Hematopoietic multipotent progenitor cell (in vitro differentiated cells): ENCODE results near the gene SEMA3A. TPM values are rescaled to one million over a fixed set of nuclear protein-coding genes. Genes with fewer than 3 reads are reported as not detected.

Source experiments
- DNase-seq, 3 donors: peaks; one replicate each; pipeline ENCODE4 v3.0.0-alpha.2; 2011 to 2015; ENCODE audit warnings: low read depth in 2 of 3, low spot score in 2 of 3
- total RNA-seq: library from RNA; depleted of rRNA; stranded (reverse); fragments of >200 nt; gene quantifications from one replicate; pipeline ENCODE4 v1.2.3, GENCODE V29; 2012

The SEMA3A gene
- total RNA-seq, 1 donor = under 0.01 TPM

DNA sequence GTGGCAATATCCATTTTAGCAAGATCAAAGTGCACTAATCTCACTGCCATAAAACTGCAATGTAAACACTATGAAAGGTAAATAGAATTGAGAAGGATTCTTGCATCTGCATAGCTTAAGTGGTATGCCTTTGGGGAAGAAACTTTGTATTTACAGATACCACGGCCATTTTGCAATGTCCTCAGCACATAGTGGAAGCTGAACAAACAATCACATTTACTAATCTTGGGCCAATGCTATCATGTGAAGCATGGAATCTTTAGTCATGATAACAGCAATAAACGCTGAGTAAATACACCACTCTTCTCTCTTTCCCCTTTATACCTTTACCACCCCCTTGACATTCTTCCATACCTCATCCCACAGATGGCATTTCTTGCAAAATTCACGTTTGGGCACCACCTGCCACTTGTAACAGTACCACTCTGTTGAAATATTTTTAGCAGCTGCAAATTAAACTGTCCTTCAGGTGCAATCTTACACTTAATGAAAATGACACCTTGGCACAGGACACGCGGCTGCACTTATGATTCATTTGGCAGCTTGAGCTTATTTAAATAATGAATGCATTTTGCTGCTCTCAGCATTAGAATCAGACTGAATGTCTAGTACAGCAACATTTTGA is 171.8 kb downstream of the SEMA3A start:
- no peak for DNase-seq

- no peak for DNase-seq
Observed at GRCh38 chr7:84022009-84022408, 172.6 kb downstream of the SEMA3A start.

DNA sequence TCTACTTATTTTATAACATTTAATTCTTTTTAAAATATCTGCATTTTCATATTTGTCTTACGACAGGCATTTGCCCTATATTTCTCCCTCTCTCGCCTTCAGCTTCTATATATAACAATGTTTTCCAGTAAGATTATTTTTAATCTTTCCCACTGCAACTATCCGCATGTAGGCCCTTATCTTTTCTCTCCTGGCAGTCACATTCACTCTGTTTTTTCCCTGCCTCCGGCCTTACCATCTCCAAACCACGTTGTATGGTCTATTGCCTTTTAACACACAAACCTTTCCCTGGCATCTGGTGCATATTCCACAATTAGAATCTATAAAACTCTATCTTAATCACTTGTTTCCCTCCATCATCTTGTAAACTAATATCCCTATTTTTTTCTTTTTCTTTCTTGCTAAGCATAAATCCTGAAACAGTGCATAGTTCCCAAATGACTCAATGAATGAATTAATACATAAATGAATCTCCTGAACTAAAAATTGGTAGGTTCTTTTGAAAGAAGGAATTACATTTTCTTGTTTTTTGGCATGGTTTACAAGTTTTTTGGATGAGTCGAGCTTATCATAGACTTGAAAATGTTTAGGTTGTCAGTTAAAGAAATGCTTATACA is 173.2 kb downstream of the SEMA3A start:
- DNase-seq = no peak

DNA sequence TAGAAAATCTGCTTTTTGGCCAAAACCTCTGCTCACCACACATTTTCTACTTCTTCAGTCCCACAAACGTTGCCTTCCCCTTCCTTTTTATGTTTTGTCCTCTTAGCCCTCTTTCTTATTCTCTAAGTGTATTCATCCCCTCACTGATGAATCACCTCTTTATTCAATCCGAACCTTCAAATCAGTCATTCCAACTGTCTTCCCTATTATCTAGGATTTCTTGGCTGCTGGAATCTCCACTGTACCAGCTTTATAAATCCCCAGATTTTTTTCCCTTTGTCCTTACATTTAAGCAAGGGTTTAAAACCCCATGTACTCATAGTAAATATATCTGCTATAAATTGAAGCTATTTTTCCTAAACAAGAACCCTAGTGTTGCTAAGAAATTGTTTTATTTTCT is 176.9 kb downstream of the SEMA3A start:
- DNase-seq = no peak

- no peak for DNase-seq
Observed at GRCh38 chr7:84013616-84014240, 180.9 kb downstream of the SEMA3A start.

- DNase-seq = no peak
Observed at GRCh38 chr7:84009782-84010181, 184.8 kb downstream of the SEMA3A start.

- no peak for DNase-seq
Observed at GRCh38 chr7:84009051-84009450, 185.5 kb downstream of the SEMA3A start.

GRCh38 chr7:84003191-84003590 is 191.4 kb downstream of the SEMA3A start:
- DNase-seq = no peak

DNA sequence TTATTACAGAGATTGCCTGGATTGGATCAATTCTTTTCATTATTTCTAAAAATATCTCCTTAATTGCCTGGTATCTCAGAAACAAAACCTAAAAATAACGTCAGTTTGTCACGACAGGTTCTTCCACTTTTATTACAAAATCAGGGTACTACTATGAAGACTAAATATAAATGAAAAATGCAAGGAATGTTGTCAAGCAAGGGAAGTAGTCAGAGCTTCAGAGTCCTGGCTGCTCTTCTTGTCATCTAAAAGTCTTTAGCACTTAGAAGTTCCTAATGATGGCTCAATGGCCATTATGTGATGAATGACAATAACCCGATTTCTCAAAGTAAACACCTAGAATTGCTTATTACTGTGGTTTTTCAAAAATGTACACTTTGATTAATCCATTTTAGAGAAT is 192.2 kb downstream of the SEMA3A start:
- no peak for DNase-seq

DNA sequence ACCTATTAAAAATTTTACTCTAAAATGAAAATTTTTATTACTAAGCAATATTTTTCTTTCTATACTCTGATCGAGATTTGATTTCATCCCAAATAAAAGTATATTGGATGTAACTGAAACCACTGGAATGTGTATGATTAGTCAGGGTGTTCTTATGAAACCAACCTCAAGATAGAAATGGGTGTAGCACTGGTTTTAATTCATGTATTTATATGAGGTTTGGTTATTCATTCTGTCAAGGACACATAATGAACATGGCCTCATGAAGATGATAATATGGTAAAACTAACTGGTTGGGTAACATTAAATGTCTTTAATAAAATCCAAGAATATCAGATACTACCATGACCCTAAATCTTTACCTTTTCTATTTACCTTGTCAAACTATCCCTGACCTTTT is 197.7 kb downstream of the SEMA3A start:
- DNase-seq = no peak

GRCh38 chr7:83987764-83988163 is 206.8 kb downstream of the SEMA3A start:
- no peak for DNase-seq

- no peak for DNase-seq
Observed at GRCh38 chr7:83985821-83986220, 208.8 kb downstream of the SEMA3A start.

DNA sequence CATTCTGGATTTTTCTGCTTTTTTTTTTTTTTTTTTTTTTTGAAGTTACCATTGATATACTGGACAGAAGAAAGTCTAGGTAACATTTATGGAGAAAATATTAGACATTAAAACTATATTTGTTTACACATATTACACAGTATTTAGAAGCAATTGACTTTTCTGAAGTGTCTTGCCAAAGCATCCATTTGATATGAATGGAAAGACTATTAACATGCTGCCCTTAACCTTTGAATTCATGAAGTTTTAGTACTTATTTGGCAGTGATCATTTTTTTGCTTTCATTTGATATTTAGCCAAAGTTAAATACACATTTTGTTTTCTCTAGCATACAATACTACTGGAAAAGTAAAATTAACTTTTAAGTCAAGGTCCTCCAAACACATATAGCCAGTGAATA is 210.0 kb downstream of the SEMA3A start:
- DNase-seq = no peak

DNA sequence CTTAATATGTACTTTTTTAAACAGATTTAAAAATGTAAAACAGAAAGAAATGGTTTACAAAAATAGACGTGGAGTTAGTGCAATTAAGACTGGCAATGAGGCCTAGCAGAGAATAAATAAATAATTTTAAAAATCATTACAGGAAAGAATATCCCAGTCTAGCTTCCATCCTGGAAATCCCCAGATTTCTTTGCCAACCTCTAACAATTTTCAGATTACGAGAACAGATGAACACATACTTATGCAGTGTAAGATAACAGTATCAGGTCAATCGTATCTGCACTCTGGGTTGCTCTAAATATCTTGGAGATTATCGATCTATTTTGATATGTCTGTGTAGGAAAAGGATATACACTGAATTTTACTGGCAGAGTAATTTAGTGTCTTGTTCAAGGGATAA is 210.5 kb downstream of the SEMA3A start:
- DNase-seq = no peak

DNA sequence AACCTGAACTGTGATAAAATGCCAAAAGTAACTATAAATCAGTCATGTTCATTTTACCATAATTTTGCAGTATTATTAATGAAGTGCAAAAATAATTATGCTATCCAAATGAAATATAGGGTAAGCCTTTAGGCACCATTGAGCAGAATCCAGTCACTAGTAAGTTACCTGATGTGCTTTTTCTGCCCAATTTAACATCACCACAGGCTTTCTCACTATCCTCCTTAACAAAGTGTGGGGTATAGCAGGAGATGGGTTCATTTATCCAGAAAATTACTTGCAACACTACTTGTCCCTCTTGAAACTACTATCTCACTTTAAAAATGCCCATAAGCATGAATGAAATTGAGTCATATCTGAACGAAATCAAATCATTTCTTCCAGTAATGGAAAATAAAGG is 211.0 kb downstream of the SEMA3A start:
- DNase-seq = no peak

DNA sequence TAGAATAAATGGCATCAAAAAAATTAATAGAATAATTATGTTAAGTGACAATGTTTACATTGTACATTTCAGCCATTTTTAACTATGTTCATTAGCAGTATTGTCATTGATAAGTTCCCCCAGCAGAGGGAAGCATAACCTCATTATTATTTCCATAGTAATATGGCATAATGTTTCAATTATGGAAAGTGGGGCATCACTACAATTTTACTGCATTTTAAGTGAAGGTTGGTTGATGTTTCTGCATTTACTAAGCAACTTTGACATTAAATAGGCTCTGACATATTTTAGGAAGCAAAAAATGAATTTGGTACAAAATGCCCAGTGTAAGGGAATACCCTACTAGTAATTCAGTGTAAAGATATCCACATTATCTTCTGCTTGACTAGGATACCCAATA is 218.3 kb downstream of the SEMA3A start:
- peak; percentile 4 to 63 (median 13) for DNase-seq

GRCh38 chr7:83970081-83970480 is 224.5 kb downstream of the SEMA3A start:
- no peak for DNase-seq

- DNase-seq = no peak
Observed at GRCh38 chr7:83964318-83964717, 230.3 kb downstream of the SEMA3A start.

DNA sequence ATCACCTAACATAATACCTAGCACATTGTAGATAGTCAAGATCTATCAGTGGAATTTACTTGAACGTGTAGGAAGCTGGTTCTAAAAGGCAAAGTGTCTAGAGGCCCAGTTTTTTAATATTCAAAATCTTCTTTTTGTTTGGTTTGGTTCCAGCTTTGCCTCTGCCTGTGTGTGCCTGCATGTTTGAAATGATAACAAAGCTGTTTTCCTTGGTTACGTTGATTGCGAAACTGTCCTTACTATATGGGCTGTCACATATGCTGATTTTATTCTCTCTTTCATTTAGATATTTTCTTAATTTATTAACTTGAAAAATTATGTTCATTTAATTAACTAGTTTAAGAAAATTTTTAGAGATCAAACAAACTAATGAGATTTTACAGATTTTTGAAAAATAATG is 237.3 kb downstream of the SEMA3A start:
- peak in 1 of 3 donors; percentile 10 for DNase-seq

DNA sequence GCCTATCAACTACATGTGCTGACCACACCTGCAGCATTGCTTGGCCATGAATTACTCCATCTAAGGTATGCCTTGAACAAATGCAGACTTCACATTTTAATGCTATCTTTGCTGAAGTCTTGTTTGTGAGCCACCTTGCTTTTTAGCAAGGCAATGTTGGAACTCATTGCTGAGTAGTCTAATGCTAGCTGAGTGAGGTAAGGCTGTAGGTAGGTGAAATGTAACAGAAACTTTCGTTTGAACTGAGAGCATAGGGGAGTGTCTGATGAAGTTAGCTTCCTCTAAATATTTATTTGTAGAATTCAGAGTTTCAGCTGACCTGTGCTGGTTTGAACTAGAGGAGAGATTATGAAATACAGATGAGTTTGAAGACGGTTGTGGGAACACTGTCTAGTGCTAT is 238.5 kb downstream of the SEMA3A start:
- DNase-seq = no peak

- DNase-seq = no peak
Observed at GRCh38 chr7:83952236-83952635, 242.4 kb downstream of the SEMA3A start.

GRCh38 chr7:83947260-83947659 is 247.3 kb downstream of the SEMA3A start:
- peak in 1 of 3 donors; percentile 28 for DNase-seq
